IMR-90 (cell line): ENCODE measurements around the gene ZBTB40. TPM values are rescaled to one million over a fixed set of nuclear protein-coding genes. Genes with fewer than 3 reads are reported as not detected.

Experiments used
- ATAC-seq: fragments of 200-7000 bp; cut with Tn5 transposase; 2 replicates; pipeline ENCODE4 v1.9.1; 2020; ENCODE audit warnings: low read depth, mild to moderate bottlenecking, moderate library complexity
- BruUV-seq: library from RNA; stranded (reverse); fragments of 400-500 nt; replicated peaks from 2 replicates; lab custom pipeline; 2021; lab: Mats Ljungman, UMichigan
- CTCF ChIA-PET: fragments of 300-600 bp; formaldehyde crosslinking; extraction: SDS; loops from one replicate; lab custom pipeline; 2021; ENCODE audit warnings: antibody characterized with exemption; lab: Yijun Ruan, JAX
- POLR2A ChIA-PET: fragments of 300-600 bp; sonication (Branson Sonifier 250); formaldehyde crosslinking; loops from one replicate; lab custom pipeline; 2022; ENCODE audit warnings: antibody characterized with exemption; ENCODE audit not compliant: unreplicated experiment; lab: Charles Lee
- DNase-seq: peaks from one replicate; pipeline ENCODE4 v3.0.0; 2013
- H2AFZ ChIP-seq: replicated peaks from 2 replicates; pipeline ENCODE3; 2013; ENCODE audit warnings: low read length, mild to moderate bottlenecking; ENCODE audit not compliant: poor library complexity
- H2AK5ac ChIP-seq: 2 replicates; pipeline ENCODE4 v1.6.1; 2013; ENCODE audit warnings: low read depth, low read length, inconsistent platforms
- H2AK9ac ChIP-seq: replicated peaks from 2 replicates; pipeline ENCODE3; 2013; ENCODE audit warnings: mild to moderate bottlenecking, low read depth, low read length, moderate library complexity; ENCODE audit not compliant: poor library complexity
- H2BK120ac ChIP-seq: 2 replicates; pipeline ENCODE4 v1.6.1; 2013; ENCODE audit warnings: low read depth, low read length, inconsistent platforms
- H2BK15ac ChIP-seq: 3 replicates; pipeline ENCODE4 v1.6.1; 2013; ENCODE audit warnings: low read depth, low read length, inconsistent platforms
- H2BK20ac ChIP-seq: 2 replicates; pipeline ENCODE4 v1.6.1; 2013; ENCODE audit warnings: low read depth, mild to moderate bottlenecking, inconsistent platforms, low read length, moderate library complexity
- H2BK5ac ChIP-seq: 2 replicates; pipeline ENCODE4 v1.6.1; 2013; ENCODE audit warnings: mild to moderate bottlenecking, low read depth, low read length, inconsistent platforms; ENCODE audit not compliant: poor library complexity, severe bottlenecking
- H3K14ac ChIP-seq: replicated peaks from 2 replicates; pipeline ENCODE4 v1.6.1; 2013; ENCODE audit warnings: low read depth, low read length, inconsistent platforms
- H3K18ac ChIP-seq: 2 replicates; pipeline ENCODE4 v1.6.1; 2013; ENCODE audit warnings: low read depth, low read length, control low read depth
- H3K23ac ChIP-seq: 2 replicates; pipeline ENCODE4 v1.6.1; 2013; ENCODE audit warnings: low read depth, low read length, inconsistent platforms
- H3K27ac ChIP-seq: 2 replicates; pipeline ENCODE4 v1.5.1; 2013; ENCODE audit warnings: mild to moderate bottlenecking, control low read depth, low read length; ENCODE audit not compliant: insufficient read depth
- H3K27me3 ChIP-seq: 2 replicates; pipeline ENCODE4 v1.6.1; 2013; ENCODE audit warnings: low read length; ENCODE audit not compliant: control insufficient read depth, insufficient read depth
- H3K36me3 ChIP-seq: 2 replicates; pipeline ENCODE4 v1.6.1; 2013; ENCODE audit warnings: low read length, mixed read lengths; ENCODE audit not compliant: control insufficient read depth, insufficient read depth
- H3K4ac ChIP-seq: 2 replicates; pipeline ENCODE4 v1.6.1; 2013; ENCODE audit warnings: low read depth, low read length, inconsistent platforms
- H3K4me1 ChIP-seq: 2 replicates; pipeline ENCODE4 v1.6.1; 2013; ENCODE audit warnings: low read length, mixed read lengths; ENCODE audit not compliant: control insufficient read depth, insufficient read depth
- H3K4me2 ChIP-seq: 2 replicates; pipeline ENCODE4 v1.6.1; 2013; ENCODE audit warnings: low read depth, mild to moderate bottlenecking, control low read depth, low read length, moderate library complexity
- H3K4me3 ChIP-seq: 2 replicates; pipeline ENCODE4 v1.5.1; 2013; ENCODE audit warnings: low read depth, mild to moderate bottlenecking, control low read depth, low read length, moderate library complexity; ENCODE audit not compliant: insufficient read depth
- H3K56ac ChIP-seq: 2 replicates; pipeline ENCODE4 v1.6.1; 2013; ENCODE audit warnings: low read length, inconsistent platforms; ENCODE audit not compliant: insufficient read depth; ENCODE audit errors: extremely low read depth
- H3K79me1 ChIP-seq, 2 experiments: 2 replicates each; pipeline ENCODE4 v1.6.1; 2013; ENCODE audit warnings: low read length in 2 of 2, inconsistent platforms in 1 of 2, low read depth in 1 of 2
- H3K9ac ChIP-seq: 2 replicates; pipeline ENCODE4 v1.6.1; 2013; ENCODE audit warnings: low read depth, low read length, control low read depth
- H3K9me1 ChIP-seq: 2 replicates; pipeline ENCODE4 v1.6.1; 2013; ENCODE audit warnings: low read length, inconsistent platforms; ENCODE audit not compliant: insufficient read depth
- H3K9me3 ChIP-seq: 2 replicates; pipeline ENCODE4 v1.6.1; 2013; ENCODE audit warnings: low read length; ENCODE audit not compliant: control insufficient read depth, insufficient read depth
- H4K20me1 ChIP-seq: 2 replicates; pipeline ENCODE4 v1.6.1; 2013; ENCODE audit warnings: low read length, inconsistent platforms; ENCODE audit not compliant: insufficient read depth
- H4K5ac ChIP-seq: 2 replicates; pipeline ENCODE4 v1.6.1; 2013; ENCODE audit warnings: mild to moderate bottlenecking, low read depth, low read length, control low read depth
- H4K8ac ChIP-seq, 2 experiments: 2 replicates each; pipeline ENCODE4 v1.6.1; 2013; ENCODE audit warnings: low read depth in 2 of 2, low read length in 2 of 2, control low read depth in 1 of 2, inconsistent platforms in 1 of 2
- H4K91ac ChIP-seq: 2 replicates; pipeline ENCODE4 v1.6.1; 2013; ENCODE audit warnings: low read depth, low read length, inconsistent platforms; ENCODE audit not compliant: insufficient read depth
- FOS ChIP-seq: fragments of 150-350 bp; IDR thresholded peaks from 2 replicates; pipeline ENCODE4 v1.6.1; 2016; ENCODE audit warnings: low read depth, low read length
- MAFK ChIP-seq: IDR thresholded peaks from 2 replicates; pipeline ENCODE4 v1.6.1; 2012; ENCODE audit warnings: low read depth, low read length, improper control_type of control experiment
- MAZ ChIP-seq: IDR thresholded peaks from 2 replicates; pipeline ENCODE4 v1.6.1; 2012; ENCODE audit warnings: low read depth, mild to moderate bottlenecking, low read length, improper control_type of control experiment, moderate library complexity, borderline replicate concordance
- POLR2A ChIP-seq: IDR thresholded peaks from 2 replicates; pipeline ENCODE4 v1.6.1; 2012; ENCODE audit warnings: mild to moderate bottlenecking, low read depth, low read length
- RCOR1 ChIP-seq: IDR thresholded peaks from 2 replicates; pipeline ENCODE4 v1.6.1; 2012; ENCODE audit warnings: mild to moderate bottlenecking, low read length, improper control_type of control experiment; ENCODE audit not compliant: insufficient replicate concordance
- USF2 ChIP-seq: fragments of 150-350 bp; IDR thresholded peaks from 2 replicates; pipeline ENCODE4 v1.6.1; 2017; ENCODE audit warnings: mild to moderate bottlenecking, antibody characterized with exemption, low read length, low read depth
- WGBS, 2 experiments: methylation state at CpG; one replicate each; pipeline versions ENCODE4 v1.1.5 to v1.1.7; 2013; ENCODE audit warnings: missing lambda C conversion rate in 2 of 2; ENCODE audit not compliant: insufficient read length in 1 of 2; ENCODE audit errors: extremely low coverage in 2 of 2; 5-methylcytosine and 5-hydroxymethylcytosine counted together
- dilution Hi-C: fragments of 300-500 bp; cut with HindIII; formaldehyde crosslinking; loops from one replicate; pipeline ENCODE4 v1.14.3; 2018; ENCODE audit warnings: low sequenced_read_pairs; ENCODE audit not compliant: unreplicated experiment
- in situ Hi-C: fragments of 300-500 bp; cut with MboI; formaldehyde crosslinking; loops from 3 replicates; pipeline ENCODE4 v1.14.3; 2019; ENCODE audit warnings: low sequenced_read_pairs, inconsistent platforms, mixed read lengths
- intact Hi-C: fragments of 100-400 bp; cut with micrococcal nuclease; formaldehyde crosslinking; loops from 2 replicates; pipeline ENCODE4 v1.10.0; 2022
- polyA plus RNA-seq, 3 experiments: library from polyadenylated mRNA; depleted of rRNA; stranded (reverse); fragments of >200 nt; gene quantifications; 2 replicates each; pipeline ENCODE4 v1.2.3, GENCODE V29; 2012; ENCODE audit warnings: low replicate concordance in 1 of 3
- total RNA-seq: library from RNA; depleted of rRNA; stranded (reverse); fragments of >200 nt; gene quantifications from 2 replicates; pipeline ENCODE4 v1.2.3, GENCODE V29; 2012
- TF ChIP-seq, protein P1 (sequence below): fragments of 150-350 bp; IDR thresholded peaks from 2 replicates; pipeline ENCODE4 v1.6.1; 2016; ENCODE audit warnings: low read depth, mild to moderate bottlenecking, low read length, moderate library complexity, borderline replicate concordance

The ZBTB40 gene
- total and polyA plus RNA-seq, 2 of the 4 experiments (the other 2 are of a cell fraction), result 6.0 to 9.7 TPM

GRCh38 chr1:22426781-22427180 lies 24.9 kb upstream of the ZBTB40 start:
- no peak overlapping the region for H2BK120ac ChIP-seq
- no peaks in the 10 kb centered on the region for H3K36me3 ChIP-seq
- H3K4ac ChIP-seq, result no peak overlapping the region
- H2AK5ac ChIP-seq, result no peak overlapping the region
- H3K4me2 ChIP-seq, result no peak overlapping the region
- H4K20me1 ChIP-seq, result no peaks in the 10 kb centered on the region
- TF ChIP-seq MAZ, result no peak
- TF ChIP-seq, protein P1, sequence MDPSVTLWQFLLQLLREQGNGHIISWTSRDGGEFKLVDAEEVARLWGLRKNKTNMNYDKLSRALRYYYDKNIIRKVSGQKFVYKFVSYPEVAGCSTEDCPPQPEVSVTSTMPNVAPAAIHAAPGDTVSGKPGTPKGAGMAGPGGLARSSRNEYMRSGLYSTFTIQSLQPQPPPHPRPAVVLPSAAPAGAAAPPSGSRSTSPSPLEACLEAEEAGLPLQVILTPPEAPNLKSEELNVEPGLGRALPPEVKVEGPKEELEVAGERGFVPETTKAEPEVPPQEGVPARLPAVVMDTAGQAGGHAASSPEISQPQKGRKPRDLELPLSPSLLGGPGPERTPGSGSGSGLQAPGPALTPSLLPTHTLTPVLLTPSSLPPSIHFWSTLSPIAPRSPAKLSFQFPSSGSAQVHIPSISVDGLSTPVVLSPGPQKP, result no peak
- no peak for TF ChIP-seq FOS
- no peak for TF ChIP-seq USF2
- TF ChIP-seq RCOR1, result no peak
- TF ChIP-seq MAFK, result no peak
- TF ChIP-seq POLR2A, result no peak
- ChIA-PET POLR2A (no interaction called here), CTCF (no interaction called here)
- H3K9ac ChIP-seq, result no peak overlapping the region
- H2AK9ac ChIP-seq, result no peak overlapping the region
- H3K27me3 ChIP-seq, result peaks cover 16% of the 10 kb centered on the region
- H4K5ac ChIP-seq, result no peak overlapping the region
- no peak overlapping the region for H2BK15ac ChIP-seq
- DNase-seq (no peak), ATAC-seq (no peak)
- no peaks in the 10 kb centered on the region for H3K9me1 ChIP-seq
- H2BK5ac ChIP-seq, result no peak overlapping the region
- no peak overlapping the region for H3K4me3 ChIP-seq
- no TSS peak for BruUV-seq
- no peaks in the 10 kb centered on the region for H3K4me1 ChIP-seq
- no peak overlapping the region for H2BK20ac ChIP-seq
- no peak overlapping the region for H3K14ac ChIP-seq
- no peaks in the 10 kb centered on the region for H3K79me1 ChIP-seq
- no peak overlapping the region for H3K23ac ChIP-seq
- in situ Hi-C loops (loop anchor here (25.0 kb wide), 1 partner anchor 511 kb away; no protein-coding TSS in a partner anchor), intact Hi-C loops (loop anchor here (10.0 kb wide), 1 partner anchor 508 kb away; no protein-coding TSS in a partner anchor), dilution Hi-C loops (no loop called here)
- no peak overlapping the region for H3K27ac ChIP-seq
- H3K56ac ChIP-seq, result no peak overlapping the region
- no peak overlapping the region for H3K18ac ChIP-seq
- H2AFZ ChIP-seq, result no peak overlapping the region
- H3K9me3 ChIP-seq, result no peaks in the 10 kb centered on the region
- no peak overlapping the region for H4K91ac ChIP-seq
- no CpG with 5 or more reads among the region's 4 CpGs for WGBS, 2 experiments
- no peak overlapping the region for H4K8ac ChIP-seq
